Duodenal mucosa (tissue), 2 donors: Measurements from ENCODE around the gene DES.

Experiments
- H3K27ac ChIP-seq: one replicate; pipeline ENCODE4 v1.7.0; 2013; ENCODE audit warnings: low read depth, low read length
- H3K27me3 ChIP-seq, 2 donors: one replicate each; pipeline ENCODE4 v1.7.0; 2013; ENCODE audit warnings: low read length in 2 of 2, control low read depth in 1 of 2; ENCODE audit not compliant: insufficient read depth in 2 of 2, control insufficient read depth in 1 of 2
- H3K36me3 ChIP-seq, 2 donors: one replicate each; pipeline ENCODE4 v1.7.0; 2013; ENCODE audit warnings: low read length in 2 of 2, control low read depth in 1 of 2; ENCODE audit not compliant: insufficient read depth in 2 of 2, control insufficient read depth in 1 of 2
- H3K4me1 ChIP-seq, 2 donors: one replicate each; pipeline ENCODE4 v1.7.0; 2013; ENCODE audit warnings: low read length in 2 of 2, control low read depth in 1 of 2; ENCODE audit not compliant: insufficient read depth in 2 of 2, control insufficient read depth in 1 of 2
- H3K4me3 ChIP-seq, 2 donors: one replicate each; pipeline ENCODE4 v1.7.0; 2013; ENCODE audit warnings: low read length in 2 of 2, low read depth in 1 of 2
- H3K9ac ChIP-seq, 2 donors: one replicate each; pipeline ENCODE4 v1.7.0; 2013; ENCODE audit warnings: low read length in 2 of 2, low read depth in 1 of 2
- H3K9me3 ChIP-seq, 2 donors: one replicate each; pipeline ENCODE4 v1.7.0; 2013; ENCODE audit warnings: low read length in 2 of 2, control low read depth in 1 of 2; ENCODE audit not compliant: control insufficient read depth in 1 of 2

DES gene

DNA sequence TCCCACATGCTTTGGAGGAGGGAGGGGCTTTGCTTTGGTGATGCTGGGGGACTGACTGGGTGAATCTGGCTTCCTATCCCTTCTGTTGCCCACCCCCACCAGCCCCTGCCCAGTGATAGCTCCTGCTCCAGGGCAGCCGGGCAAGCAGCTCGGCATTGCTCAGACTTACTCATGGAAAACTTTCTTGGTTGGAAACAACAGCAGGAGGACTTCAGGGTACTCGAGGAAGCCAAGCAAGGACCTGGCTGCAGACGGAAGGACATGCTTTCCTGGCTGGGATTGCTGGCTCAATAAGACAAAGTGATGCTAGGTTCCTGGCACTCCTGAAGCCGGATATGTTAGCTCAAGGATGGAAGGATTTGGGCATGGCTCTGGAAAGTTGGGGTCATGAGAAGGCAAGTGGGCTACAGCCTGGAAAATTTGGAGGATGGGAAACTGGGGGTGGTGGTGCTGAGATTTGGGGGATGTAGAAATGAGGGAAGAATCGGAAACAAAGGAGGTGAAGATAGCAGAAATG lies 19.6 kb downstream of the DES start:
- H3K36me3 ChIP-seq: no peaks in the 10 kb centered on the region
- no peak overlapping the region for H3K4me3 ChIP-seq
- peaks cover 0 to 5% of the 10 kb centered on the region in 2 donors for H3K4me1 ChIP-seq
- no peaks in the 10 kb centered on the region for H3K9me3 ChIP-seq
- H3K27ac ChIP-seq: no peak overlapping the region
- no peak overlapping the region for H3K9ac ChIP-seq
- H3K27me3 ChIP-seq: peaks cover 44% of the 10 kb centered on the region in 2 donors

DNA sequence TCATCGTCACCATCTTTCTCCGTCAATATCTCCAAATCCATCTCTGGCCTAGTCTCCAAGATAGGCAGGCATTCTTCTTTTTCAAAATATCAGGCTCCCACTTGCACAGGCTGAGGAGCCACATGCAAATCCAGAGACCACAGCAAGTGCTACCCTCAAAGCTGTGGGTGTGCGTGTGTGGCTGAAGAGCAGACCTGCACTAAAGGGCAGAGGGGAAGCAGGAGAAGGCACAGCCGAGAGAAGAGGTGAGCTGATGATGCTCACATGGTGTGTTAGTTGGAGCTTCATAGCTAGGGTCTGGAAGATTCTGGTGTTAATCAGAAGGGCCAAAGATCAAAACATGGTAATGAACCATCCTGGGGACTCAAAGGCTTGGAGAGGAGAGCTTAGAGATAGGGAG lies 20.3 kb downstream of the DES start:
- H3K4me3 ChIP-seq: no peak overlapping the region
- H3K4me1 ChIP-seq: peaks cover 0 to 5% of the 10 kb centered on the region in 2 donors
- H3K9me3 ChIP-seq: no peaks in the 10 kb centered on the region
- peaks cover 49 to 51% of the 10 kb centered on the region in 2 donors for H3K27me3 ChIP-seq
- no peaks in the 10 kb centered on the region for H3K36me3 ChIP-seq
- H3K27ac ChIP-seq: no peak overlapping the region
- no peak overlapping the region for H3K9ac ChIP-seq

DNA sequence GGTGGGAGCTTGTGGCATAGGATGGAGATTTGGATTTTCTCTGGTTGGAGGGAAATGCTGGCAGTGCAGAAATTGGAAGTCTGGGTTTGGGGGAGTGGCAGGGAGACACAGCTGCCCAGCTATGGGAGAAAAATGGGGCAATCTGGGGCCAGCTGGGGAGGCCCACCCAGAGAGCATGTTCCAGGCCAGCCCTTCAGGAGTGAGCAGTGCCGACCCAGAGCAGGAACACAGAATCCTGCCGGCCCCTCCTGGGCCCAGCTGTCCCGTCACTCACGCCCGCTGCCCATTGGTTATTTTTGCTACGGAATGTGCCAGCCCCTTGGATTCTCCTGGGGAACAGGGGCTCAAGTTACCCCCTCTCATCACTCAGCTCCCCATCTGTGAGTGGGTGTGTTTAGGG lies 21.3 kb downstream of the DES start:
- Histone ChIP-seq H3K27ac (no peak overlapping the region), H3K27me3 (peaks cover 51 to 52% of the 10 kb centered on the region in 2 donors), H3K4me1 (peaks cover 0 to 5% of the 10 kb centered on the region in 2 donors), H3K9me3 (no peaks in the 10 kb centered on the region), H3K9ac (no peak overlapping the region), H3K36me3 (no peaks in the 10 kb centered on the region), H3K4me3 (no peak overlapping the region)

DNA sequence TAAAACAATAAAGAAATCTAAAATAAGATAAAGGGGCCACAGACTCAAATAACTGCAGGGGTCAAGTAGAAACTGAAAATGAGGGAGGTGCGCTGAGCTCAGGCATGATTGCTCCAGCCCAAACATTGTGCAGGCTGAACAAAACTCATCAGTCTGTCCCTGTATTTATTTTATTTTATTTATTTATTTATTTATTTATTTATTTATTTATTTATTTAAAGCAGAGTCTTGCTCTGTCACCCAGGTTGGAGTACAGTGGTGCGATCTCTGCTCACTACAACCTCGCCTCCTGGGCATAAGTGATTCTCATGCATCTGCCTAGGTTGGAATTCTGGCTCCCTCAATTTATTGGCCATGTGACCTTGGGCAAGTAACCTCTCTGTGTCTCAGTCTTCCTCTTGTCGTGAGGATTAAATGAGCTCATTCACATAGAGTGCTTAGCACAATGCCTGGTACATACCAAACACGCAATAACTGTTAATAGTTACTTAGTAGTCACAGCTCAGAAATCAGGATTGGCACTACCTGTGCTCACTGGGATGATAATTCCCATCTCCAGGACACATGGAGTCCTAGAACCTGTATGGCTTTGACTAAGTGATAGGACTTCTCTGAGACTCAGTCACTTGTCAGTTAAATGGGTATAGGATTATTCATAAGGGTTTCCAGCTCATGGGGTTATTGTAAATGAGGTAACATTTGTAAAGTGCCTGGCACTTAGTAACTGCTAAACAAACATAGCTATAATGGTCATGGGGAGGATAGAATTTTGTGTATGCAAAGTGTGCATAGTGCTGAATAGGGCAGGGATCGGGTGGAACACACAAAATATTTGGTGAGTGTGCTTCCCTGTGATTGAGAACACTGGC lies 22.4 kb downstream of the DES start:
- no peak overlapping the region for H3K4me3 ChIP-seq
- no peak overlapping the region for H3K9ac ChIP-seq
- no peaks in the 10 kb centered on the region for H3K9me3 ChIP-seq
- H3K36me3 ChIP-seq: no peaks in the 10 kb centered on the region
- no peak overlapping the region for H3K27ac ChIP-seq
- H3K4me1 ChIP-seq: peaks cover 0 to 5% of the 10 kb centered on the region in 2 donors
- peaks cover 43 to 44% of the 10 kb centered on the region in 2 donors for H3K27me3 ChIP-seq

DNA sequence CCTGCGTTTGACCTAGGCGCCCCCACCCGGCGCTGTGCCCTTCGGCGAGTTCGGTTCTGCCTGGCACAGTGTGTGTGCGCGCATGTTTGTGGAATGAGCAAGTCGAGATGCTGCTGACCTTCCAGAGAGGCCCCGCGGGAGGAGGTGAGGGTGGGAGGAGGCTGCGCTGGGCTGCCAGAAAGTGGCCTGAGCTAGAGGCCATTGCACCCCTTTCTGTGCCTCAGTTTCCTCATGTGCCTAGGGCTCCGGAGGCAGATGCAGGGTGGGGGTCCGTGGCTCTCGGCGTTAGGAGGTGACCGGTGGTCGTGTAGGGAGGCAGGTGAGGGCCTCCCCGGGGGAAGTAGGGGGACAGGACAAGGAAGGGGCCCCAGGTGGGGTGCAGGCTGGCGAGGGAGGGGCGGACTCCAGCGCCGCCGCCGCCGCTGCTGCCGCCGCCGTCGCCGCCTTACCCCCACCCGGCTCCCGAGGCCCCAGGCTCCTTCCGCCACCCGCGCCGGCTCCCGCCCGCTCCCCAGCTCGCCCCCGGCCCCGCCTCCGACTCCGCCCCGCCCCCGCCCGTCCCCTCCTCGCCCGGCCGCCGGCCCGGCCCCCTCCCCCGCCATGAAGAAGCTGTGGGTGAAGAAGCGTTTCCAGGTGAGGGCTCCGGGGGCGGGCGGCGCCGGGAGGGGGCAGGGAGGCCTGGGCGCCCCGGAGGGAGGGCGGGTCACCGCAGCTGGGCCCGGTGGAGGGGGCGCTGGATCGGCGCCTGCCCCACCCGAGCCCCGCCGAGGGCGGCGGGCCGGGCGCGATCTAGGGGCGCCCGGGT lies 23.5 kb downstream of the DES start:
- H3K4me3 ChIP-seq: peak overlapping the region in 1 of 2 donors; percentile 59
- no peak overlapping the region for H3K27ac ChIP-seq
- H3K36me3 ChIP-seq: no peaks in the 10 kb centered on the region
- H3K9ac ChIP-seq: no peak overlapping the region
- H3K27me3 ChIP-seq: peaks cover 35 to 37% of the 10 kb centered on the region in 2 donors
- no peaks in the 10 kb centered on the region for H3K9me3 ChIP-seq
- H3K4me1 ChIP-seq: peaks cover 0 to 5% of the 10 kb centered on the region in 2 donors

DNA sequence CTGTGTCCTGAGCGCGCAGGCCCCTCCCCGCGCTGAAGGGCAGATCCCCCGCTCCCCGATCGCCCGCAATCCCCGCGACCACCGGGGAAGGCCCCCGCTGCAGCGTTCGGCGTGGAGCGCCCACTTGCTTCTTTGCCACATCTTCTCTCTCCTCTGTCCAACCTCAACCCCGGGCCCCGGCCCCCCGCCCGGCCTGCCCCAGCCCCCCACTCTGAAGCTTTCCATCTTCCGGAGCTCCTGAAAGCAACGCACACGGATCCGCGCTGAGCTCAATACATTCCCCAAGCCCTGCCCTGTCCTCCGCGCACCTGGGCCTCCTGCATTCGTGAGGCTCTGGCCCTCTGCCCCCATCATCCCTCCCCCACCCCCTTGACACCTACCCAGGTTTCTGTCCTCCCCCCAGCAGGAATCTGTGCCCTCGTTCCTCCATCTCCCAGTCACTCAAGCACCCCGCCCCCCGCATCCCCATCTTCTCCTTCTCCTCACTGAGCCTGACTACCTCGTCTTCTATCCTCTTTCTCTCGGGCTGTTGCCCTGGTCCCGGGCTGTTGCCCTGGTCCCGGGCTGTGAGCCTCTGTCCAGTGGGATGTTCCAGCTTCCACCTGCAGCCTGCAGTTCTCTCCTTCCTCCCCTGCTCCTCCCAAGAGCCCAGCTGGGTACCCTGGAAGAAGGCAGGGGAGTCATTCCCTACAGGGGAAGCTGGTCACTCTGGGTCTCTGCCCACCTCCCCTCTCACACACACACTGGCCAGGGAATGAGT lies 24.3 kb downstream of the DES start:
- Histone ChIP-seq H3K27ac (no peak overlapping the region), H3K9ac (no peak overlapping the region), H3K4me1 (peaks cover 0 to 5% of the 10 kb centered on the region in 2 donors), H3K27me3 (peaks cover 35 to 38% of the 10 kb centered on the region in 2 donors), H3K4me3 (no peak overlapping the region), H3K36me3 (no peaks in the 10 kb centered on the region), H3K9me3 (no peaks in the 10 kb centered on the region)

DNA sequence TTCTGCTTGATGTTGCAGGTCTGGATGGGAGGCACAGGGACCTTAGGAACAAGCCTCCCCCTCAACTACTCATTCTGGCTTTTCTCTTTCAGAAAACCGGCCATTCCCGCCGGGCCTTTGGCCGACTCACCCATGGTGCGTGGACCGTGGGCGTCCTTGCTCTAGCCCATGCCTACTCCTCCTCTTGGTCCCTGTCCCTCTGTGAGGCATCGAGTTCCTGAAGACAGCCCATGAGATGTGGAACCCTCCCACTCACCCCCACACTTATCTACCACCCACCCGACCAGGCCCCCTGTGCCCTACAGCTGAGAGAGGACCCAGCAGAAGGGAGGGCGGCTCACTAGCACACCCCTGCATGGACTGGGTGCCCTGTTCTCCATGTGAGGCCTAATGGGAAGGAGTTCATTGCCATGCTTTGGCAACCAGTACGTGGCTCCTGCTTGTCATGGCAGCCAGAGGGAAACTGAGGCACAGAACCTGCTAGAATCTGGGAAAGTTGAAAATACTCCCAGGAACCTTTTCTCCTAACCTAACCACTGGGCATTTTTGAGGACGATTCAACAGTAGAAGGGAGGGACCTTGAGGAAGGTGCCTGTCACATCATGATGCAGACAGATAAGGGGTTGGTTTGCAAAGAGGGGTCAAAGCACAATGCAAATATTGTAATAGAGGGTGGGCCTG lies 25.0 kb downstream of the DES start:
- no peaks in the 10 kb centered on the region for H3K9me3 ChIP-seq
- H3K36me3 ChIP-seq: no peaks in the 10 kb centered on the region
- H3K4me3 ChIP-seq: no peak overlapping the region
- H3K27me3 ChIP-seq: peaks cover 41 to 42% of the 10 kb centered on the region in 2 donors
- H3K9ac ChIP-seq: no peak overlapping the region
- no peak overlapping the region for H3K27ac ChIP-seq
- peaks cover 0 to 5% of the 10 kb centered on the region in 2 donors for H3K4me1 ChIP-seq

DNA sequence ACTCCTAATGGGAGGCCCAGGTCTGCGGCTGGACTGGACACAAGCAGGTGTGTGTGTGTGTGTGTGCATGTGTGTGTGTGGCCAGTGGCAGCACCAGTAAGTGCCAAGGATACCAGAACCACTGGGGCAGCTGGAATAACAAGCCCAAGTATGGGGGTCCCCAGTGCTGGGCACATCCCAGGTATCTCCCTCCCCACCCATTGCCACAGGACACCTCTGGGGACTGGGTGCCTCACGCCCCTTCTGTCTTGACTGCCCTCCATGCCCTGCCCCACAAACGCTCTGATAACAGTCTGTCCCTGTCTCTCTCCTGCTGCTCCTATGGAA lies 25.5 kb downstream of the DES start:
- H3K36me3 ChIP-seq: no peaks in the 10 kb centered on the region
- H3K4me3 ChIP-seq: no peak overlapping the region
- H3K27ac ChIP-seq: no peak overlapping the region
- no peak overlapping the region for H3K9ac ChIP-seq
- peaks cover 41 to 45% of the 10 kb centered on the region in 2 donors for H3K27me3 ChIP-seq
- H3K9me3 ChIP-seq: no peaks in the 10 kb centered on the region
- peaks cover 0 to 5% of the 10 kb centered on the region in 2 donors for H3K4me1 ChIP-seq

DNA sequence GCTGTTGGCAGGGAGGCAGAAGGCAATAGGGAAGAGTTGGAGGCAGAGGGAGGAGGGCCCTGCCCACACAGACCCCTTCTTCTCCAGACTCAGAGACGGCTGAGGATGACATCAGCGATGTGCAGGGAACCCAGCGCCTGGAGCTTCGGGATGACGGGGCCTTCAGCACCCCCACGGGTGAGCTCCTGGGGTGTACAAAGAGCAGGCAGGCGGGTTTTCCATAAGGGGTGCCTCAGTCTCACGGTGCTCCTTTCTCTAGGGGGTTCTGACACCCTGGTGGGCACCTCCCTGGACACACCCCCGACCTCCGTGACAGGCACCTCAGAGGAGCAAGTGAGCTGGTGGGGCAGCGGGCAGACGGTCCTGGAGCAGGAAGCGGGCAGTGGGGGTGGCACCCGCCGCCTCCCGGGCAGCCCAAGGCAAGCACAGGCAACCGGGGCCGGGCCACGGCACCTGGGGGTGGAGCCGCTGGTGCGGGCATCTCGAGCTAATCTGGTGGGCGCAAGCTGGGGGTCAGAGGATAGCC lies 26.5 kb downstream of the DES start:
- Histone ChIP-seq H3K27ac (no peak overlapping the region), H3K9ac (no peak overlapping the region), H3K4me1 (peaks cover 0 to 5% of the 10 kb centered on the region in 2 donors), H3K4me3 (no peak overlapping the region), H3K9me3 (no peaks in the 10 kb centered on the region), H3K27me3 (peaks cover 47 to 48% of the 10 kb centered on the region in 2 donors), H3K36me3 (no peaks in the 10 kb centered on the region)
